Tibial artery (tissue), 4 donors: Measurements from ENCODE around the gene RNF34.

Source experiments
- DNase-seq, 2 donors: peaks; one replicate each; pipeline ENCODE4 v3.0.0-alpha.2; 2019
- H3K27ac ChIP-seq, 2 donors: fragments of 200-600 bp; sonication (generic) in 1 of 2; 1 replicate in 1 of 2; 2 replicates in 1 of 2; pipeline ENCODE4 v1.5.1; 2018 to 2019; ENCODE audit warnings: mild to moderate bottlenecking in 1 of 2
- H3K27me3 ChIP-seq, 2 donors: fragments of 200-600 bp; sonication (generic) in 1 of 2; one replicate each; pipeline versions ENCODE4 v1.5.1 to v1.6.0; 2016 to 2019
- H3K36me3 ChIP-seq, 3 donors: fragments of 200-600 bp; sonication (generic) in 2 of 3; one replicate each; pipeline ENCODE4 v1.5.1; 2016 to 2019; ENCODE audit warnings: mild to moderate bottlenecking in 2 of 3
- H3K4me1 ChIP-seq, 4 donors: fragments of 200-600 bp; sonication (generic) in 2 of 4; 1 replicate in 3 of 4; 2 replicates in 1 of 4; pipeline ENCODE4 v1.5.1; 2016 to 2019
- H3K4me3 ChIP-seq, 2 donors: fragments of 200-600 bp; sonication (generic) in 1 of 2; 1 replicate in 1 of 2; 2 replicates in 1 of 2; pipeline ENCODE4 v1.5.1; 2018 to 2019; ENCODE audit warnings: mild to moderate bottlenecking in 2 of 2
- H3K9me3 ChIP-seq, 3 donors: fragments of 200-600 bp; sonication (generic) in 1 of 3; one replicate each; pipeline ENCODE4 v1.5.1; 2016 to 2019
- intact Hi-C: fragments of 100-400 bp; cut with DNase I; formaldehyde crosslinking; loops from one replicate; pipeline ENCODE4 v1.15.0; 2023; ENCODE audit warnings: low total_unique reads
- TF ChIP-seq, protein P1 (sequence below), 2 experiments: fragments of 200-600 bp in 1 of 2; fragments of 450-650 bp in 1 of 2; IDR thresholded peaks; one replicate each; pipeline ENCODE4 v1.5.1; 2017 to 2019; ENCODE audit warnings: antibody characterized with exemption in 2 of 2, mild to moderate bottlenecking in 1 of 2, moderate library complexity in 1 of 2

The RNF34 gene

DNA sequence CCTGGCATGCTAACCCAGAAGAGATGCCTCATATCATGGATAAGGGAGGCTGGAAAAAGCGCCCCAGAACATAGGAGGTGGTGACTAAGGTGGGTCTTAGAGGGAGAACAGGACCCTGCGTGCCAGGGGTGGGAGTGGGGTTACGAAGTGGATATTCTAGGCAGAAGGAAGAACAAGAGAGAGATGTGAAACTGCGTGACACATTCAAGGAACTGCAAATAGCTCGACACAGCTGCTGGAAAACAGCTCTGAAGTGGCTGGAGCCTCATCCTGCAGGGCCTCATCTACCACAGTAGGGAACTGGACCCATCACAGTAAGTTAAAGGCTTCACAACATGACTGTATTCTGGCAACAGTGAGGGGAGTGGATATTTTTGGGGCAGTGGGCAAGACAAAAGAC is 61.1 kb downstream of the RNF34 start:
- intact Hi-C loops, result no loop called here
- no peak overlapping the region for H3K4me3 ChIP-seq
- no peaks in the 10 kb centered on the region for H3K27me3 ChIP-seq
- TF ChIP-seq, protein P1, sequence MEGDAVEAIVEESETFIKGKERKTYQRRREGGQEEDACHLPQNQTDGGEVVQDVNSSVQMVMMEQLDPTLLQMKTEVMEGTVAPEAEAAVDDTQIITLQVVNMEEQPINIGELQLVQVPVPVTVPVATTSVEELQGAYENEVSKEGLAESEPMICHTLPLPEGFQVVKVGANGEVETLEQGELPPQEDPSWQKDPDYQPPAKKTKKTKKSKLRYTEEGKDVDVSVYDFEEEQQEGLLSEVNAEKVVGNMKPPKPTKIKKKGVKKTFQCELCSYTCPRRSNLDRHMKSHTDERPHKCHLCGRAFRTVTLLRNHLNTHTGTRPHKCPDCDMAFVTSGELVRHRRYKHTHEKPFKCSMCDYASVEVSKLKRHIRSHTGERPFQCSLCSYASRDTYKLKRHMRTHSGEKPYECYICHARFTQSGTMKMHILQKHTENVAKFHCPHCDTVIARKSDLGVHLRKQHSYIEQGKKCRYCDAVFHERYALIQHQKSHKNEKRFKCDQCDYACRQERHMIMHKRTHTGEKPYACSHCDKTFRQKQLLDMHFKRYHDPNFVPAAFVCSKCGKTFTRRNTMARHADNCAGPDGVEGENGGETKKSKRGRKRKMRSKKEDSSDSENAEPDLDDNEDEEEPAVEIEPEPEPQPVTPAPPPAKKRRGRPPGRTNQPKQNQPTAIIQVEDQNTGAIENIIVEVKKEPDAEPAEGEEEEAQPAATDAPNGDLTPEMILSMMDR (IDR thresholded peaks at IDR 0.05), result no peak
- DNase-seq, result no peak
- no peaks in the 10 kb centered on the region for H3K9me3 ChIP-seq
- no peaks in the 10 kb centered on the region for H3K36me3 ChIP-seq
- H3K4me1 ChIP-seq, result peaks cover 0 to 8% (median 4%) of the 10 kb centered on the region in 4 donors
- H3K27ac ChIP-seq, result no peak overlapping the region

DNA sequence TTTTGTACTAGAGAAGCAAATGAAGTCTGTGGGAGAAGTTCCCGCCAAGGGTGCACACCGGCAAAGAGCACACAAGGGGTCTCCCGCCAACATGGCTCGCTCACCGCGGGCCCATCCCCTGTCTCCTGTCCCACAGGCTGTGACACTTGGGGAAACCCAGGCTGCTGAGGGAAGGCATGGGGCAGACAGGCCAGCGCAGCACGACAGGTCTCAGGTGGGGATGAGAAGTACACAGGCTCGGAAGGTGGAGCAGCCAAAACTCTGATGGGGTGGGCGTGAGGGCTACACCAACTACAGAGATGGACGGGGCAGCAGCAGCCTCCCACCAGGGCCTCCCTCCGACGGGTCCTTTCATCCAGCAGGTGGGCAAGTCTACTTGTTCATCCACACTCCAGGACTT is 64.4 kb downstream of the RNF34 start:
- Histone ChIP-seq H3K27me3 (no peaks in the 10 kb centered on the region), H3K9me3 (no peaks in the 10 kb centered on the region), H3K27ac (no peak overlapping the region), H3K4me3 (no peak overlapping the region), H3K36me3 (no peaks in the 10 kb centered on the region), H3K4me1 (peaks cover 0 to 19% (median 13%) of the 10 kb centered on the region in 4 donors)
- intact Hi-C loops, result no loop called here
- TF ChIP-seq, protein P1 (IDR thresholded peaks at IDR 0.05), result no peak
- DNase-seq, result no peak

DNA sequence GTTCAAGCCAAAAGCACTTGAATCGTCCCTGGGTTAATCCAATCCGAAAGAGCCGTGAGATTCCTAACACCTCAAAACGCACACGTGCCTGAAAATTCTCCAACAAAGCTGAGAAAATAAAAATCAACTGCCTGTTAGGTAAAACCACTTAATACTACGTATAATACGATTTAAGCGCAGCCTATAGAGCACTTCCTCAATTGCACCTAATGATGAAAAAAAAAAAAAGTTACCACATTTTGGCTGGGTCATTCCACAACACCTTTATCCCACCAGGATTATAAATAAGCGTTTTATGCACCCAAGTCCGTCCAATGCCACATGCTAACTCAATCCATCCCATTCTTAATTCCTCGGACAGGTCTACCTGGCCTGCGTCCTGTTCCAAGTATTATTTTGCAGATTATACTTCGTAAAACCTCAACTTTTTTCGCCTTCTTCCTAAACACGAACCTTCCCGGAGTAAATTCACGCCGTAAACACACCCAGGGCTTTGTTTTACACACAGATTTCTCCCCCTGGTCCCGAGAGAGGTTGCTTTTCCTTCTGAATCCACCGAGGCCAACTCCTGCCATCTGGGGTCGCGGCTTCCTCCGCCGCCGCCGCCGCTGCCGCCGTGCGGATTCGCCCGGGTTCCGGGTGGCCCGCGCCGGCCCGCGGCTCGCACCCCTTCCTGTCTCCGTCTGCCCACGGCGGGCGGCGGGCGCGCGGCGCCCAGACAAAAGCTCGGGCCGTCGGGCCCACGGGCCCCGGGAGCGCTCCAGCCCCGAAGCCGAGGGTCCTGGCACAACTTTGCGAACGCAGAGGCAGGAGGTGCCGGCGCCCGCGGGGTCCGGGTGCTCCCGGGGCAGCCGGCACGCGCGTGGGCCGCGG is 66.2 kb downstream of the RNF34 start:
- DNase-seq, result no peak
- TF ChIP-seq, protein P1 (IDR thresholded peaks at IDR 0.05), result no peak
- Histone ChIP-seq H3K9me3 (no peaks in the 10 kb centered on the region), H3K27me3 (no peaks in the 10 kb centered on the region), H3K4me1 (peaks cover 0 to 19% (median 13%) of the 10 kb centered on the region in 4 donors), H3K27ac (peak overlapping the region in 1 of 2 donors; percentile 80), H3K4me3 (peak overlapping the region; percentile 55 to 76), H3K36me3 (no peaks in the 10 kb centered on the region)
- intact Hi-C loops, result no loop called here

DNA sequence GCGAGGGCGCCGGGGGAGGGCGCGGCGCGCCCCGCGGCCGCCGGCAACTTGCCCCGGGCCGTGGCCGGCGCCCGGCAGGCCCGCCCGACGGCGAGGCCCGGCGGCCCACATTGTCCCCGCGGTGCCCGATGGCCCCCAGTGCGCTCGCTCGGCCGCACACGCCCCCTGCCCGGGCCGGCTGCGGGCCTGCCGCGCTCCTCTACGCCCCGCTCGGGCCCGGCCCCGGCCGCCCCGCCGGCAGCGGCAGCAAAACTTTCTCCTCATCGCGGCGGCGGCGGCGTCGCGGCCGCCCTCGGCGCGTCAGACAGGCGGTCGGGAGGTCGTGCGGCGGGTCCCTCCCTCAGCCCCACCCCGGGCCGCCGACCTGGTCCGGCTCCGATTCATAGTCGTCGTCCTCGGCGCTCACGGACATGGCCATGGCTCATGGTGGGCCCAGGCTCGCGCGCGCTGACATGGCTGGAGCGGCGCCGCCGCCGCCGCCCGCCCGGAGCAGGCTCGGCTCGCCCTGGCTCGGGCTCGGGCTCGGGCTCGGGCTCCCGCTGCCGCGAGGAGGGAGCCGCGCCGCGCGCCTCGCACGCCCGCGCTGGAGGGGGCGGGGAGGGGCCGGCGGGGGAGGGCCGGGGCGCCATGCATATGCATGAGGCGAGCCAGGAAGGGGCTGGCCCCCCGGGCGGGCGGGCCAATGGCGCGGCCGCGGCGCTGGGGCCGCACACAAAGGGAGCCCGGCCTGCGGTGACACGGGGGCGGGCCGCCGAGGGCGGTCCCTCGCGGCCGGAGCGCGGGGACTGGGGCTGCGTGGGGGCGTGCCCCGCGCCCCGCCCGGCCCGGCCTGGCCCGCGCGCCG is 67.1 kb downstream of the RNF34 start:
- H3K4me3 ChIP-seq, result peak overlapping the region; percentile 55 to 76
- H3K27me3 ChIP-seq, result no peaks in the 10 kb centered on the region
- TF ChIP-seq, protein P1 (IDR thresholded peaks at IDR 0.05), result no peak
- peak; percentile 86 to 94 for DNase-seq
- peaks cover 0 to 19% (median 13%) of the 10 kb centered on the region in 4 donors for H3K4me1 ChIP-seq
- intact Hi-C loops, result no loop called here
- H3K27ac ChIP-seq, result peak overlapping the region; percentile 61 to 80
- H3K36me3 ChIP-seq, result no peaks in the 10 kb centered on the region
- no peaks in the 10 kb centered on the region for H3K9me3 ChIP-seq

DNA sequence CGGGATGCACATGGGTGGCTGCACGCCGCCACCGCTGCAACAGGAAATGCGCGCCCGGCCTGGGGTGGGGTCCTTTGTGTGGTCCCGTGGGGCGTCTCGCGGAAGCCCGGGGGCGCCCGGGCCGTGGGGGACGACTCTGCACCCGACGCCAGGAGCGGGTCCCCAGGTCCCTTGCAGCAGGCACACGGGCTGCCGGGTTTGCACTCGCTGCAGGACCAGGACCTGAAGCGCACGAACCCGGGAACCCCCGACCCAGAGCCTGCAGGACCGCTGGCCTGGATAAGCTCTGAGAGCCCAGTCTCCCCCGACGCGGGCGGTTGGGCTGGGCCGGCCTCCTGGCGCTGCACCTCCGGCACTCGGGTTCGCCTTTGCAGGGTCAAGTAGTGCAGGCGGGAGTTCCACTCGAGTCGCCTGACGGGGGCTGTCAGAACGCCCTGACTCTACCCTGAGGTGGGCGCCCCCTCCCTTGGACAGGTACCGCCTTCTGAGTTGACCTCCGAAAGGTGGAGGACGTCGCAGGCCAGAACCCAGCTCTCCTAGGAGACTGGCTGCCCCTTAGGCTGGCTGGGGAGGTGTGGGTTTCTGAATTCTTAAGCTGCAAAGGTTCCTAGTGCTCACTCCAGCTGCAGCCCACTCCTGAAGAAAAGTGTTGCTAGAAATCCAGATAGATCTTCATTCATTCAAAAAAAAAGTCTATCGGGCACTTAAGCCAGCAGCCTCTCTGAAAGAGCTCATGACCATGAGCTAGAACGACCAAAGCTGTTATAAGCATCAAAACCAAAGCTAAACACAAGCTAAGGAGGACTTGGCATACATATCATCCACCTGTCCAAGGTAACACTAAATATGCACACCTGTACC is 68.0 kb downstream of the RNF34 start:
- peak overlapping the region; percentile 55 to 76 for H3K4me3 ChIP-seq
- peaks cover 0 to 19% (median 13%) of the 10 kb centered on the region in 4 donors for H3K4me1 ChIP-seq
- H3K27ac ChIP-seq, result peak overlapping the region; percentile 23 to 60
- no peaks in the 10 kb centered on the region for H3K27me3 ChIP-seq
- H3K36me3 ChIP-seq, result no peaks in the 10 kb centered on the region
- DNase-seq, result peak in 1 of 2 donors; percentile 71
- no peaks in the 10 kb centered on the region for H3K9me3 ChIP-seq
- intact Hi-C loops, result no loop called here
- TF ChIP-seq, protein P1 (IDR thresholded peaks at IDR 0.05), result no peak
